Measurements from ENCODE around the gene TNRC6B. TPM values are rescaled to one million over a fixed set of nuclear protein-coding genes. Genes with fewer than 3 reads are reported as not detected.

TNRC6B gene
- total RNA-seq, 4 donors from 2014 or later, result 32.6 to 37.1 (median 36.7) TPM

DNA sequence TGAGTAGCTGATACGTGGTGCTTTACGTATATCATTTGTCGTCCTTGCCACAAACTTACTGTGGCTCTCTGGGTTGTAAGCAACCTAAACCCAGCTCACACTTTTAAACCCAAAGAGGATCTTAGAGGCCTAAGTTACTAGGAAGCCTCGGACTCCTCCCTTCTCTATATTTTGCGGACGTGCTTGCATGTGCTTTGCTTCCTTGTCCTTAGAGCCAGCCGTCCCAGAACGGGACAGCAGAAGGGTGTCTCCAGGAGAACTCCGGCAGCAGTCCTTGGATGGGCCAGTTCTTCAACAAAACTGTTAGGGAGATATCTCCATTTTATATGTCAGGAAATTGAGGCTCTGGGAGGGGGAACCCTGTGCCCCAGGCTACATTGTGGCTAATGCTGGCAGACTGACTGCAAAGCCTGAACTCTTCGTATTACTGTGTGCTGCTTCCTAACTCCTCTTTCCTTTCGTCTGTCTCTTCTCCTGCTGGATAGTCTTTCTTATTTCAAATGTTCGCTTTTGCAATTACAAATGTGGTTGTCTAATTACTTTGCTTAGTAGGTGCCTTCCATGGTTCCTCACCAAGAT lies 33.8 kb downstream of the TNRC6B start:
- TF ChIP-seq CTCF (IDR thresholded peaks at IDR 0.05; ENCODE audit: low read depth), result no peak

DNA sequence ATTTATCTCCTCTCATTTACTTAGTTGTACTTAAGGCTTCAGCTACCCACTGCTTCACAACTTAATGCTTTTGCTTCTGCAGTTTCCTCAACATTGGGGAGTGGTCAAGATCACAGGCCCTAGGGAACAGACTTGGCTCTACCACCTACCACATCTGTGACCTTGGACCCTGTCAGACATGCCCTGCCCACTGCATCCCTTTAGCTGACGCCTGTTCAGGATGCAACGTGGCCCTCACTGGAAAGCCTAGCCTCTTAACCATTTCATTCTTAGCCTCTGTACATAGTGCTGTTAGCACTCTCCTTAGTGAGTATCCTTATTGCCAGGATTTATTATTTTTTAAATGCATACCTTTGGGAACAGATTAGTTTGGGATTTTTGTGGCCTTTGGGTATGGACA lies 34.4 kb downstream of the TNRC6B start:
- TF ChIP-seq CTCF (IDR thresholded peaks at IDR 0.05; ENCODE audit: low read depth), result no peak

- no peak for TF ChIP-seq CTCF (IDR thresholded peaks at IDR 0.05; ENCODE audit: low read depth)
Observed at GRCh38 chr22:40213478-40213877, 35.8 kb downstream of the TNRC6B start.

- TF ChIP-seq CTCF (IDR thresholded peaks at IDR 0.05; ENCODE audit: low read depth), result no peak
Observed at GRCh38 chr22:40215266-40215665, 37.5 kb downstream of the TNRC6B start.

- no peak for TF ChIP-seq CTCF (IDR thresholded peaks at IDR 0.05; ENCODE audit: low read depth)
Observed at GRCh38 chr22:40216041-40216756, 38.5 kb downstream of the TNRC6B start.

- no peak for TF ChIP-seq CTCF (IDR thresholded peaks at IDR 0.05; ENCODE audit: low read depth)
Observed at GRCh38 chr22:40218152-40218551, 40.4 kb downstream of the TNRC6B start.

GRCh38 chr22:40218723-40219294 lies 41.1 kb downstream of the TNRC6B start:
- no peak for TF ChIP-seq CTCF (IDR thresholded peaks at IDR 0.05; ENCODE audit: low read depth)
